ENCODE results near the gene CLCF1.

- TF ChIP-seq, protein P1, sequence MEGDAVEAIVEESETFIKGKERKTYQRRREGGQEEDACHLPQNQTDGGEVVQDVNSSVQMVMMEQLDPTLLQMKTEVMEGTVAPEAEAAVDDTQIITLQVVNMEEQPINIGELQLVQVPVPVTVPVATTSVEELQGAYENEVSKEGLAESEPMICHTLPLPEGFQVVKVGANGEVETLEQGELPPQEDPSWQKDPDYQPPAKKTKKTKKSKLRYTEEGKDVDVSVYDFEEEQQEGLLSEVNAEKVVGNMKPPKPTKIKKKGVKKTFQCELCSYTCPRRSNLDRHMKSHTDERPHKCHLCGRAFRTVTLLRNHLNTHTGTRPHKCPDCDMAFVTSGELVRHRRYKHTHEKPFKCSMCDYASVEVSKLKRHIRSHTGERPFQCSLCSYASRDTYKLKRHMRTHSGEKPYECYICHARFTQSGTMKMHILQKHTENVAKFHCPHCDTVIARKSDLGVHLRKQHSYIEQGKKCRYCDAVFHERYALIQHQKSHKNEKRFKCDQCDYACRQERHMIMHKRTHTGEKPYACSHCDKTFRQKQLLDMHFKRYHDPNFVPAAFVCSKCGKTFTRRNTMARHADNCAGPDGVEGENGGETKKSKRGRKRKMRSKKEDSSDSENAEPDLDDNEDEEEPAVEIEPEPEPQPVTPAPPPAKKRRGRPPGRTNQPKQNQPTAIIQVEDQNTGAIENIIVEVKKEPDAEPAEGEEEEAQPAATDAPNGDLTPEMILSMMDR (IDR thresholded peaks at IDR 0.05; ENCODE audit: low read depth, low read length, poor library complexity, severe bottlenecking) = no peak
- TF ChIP-seq EZH2phosphoT487 (IDR thresholded peaks at IDR 0.05; ENCODE audit: borderline replicate concordance, low read length) = no peak
These were observed 53.4 kb downstream of the CLCF1 start for GRCh38 chr11:67320011-67320410.
